GM12874 (cell line): ENCODE measurements around the gene FAM181B.

ENCODE experiments used
- TF ChIP-seq, protein P1 (sequence below): IDR thresholded peaks from 2 replicates; pipeline ENCODE4 v1.5.1; 2011; ENCODE audit warnings: low read depth, mild to moderate bottlenecking, control low read depth, low read length, moderate library complexity; ENCODE audit not compliant: insufficient read depth

Gene FAM181B

DNA sequence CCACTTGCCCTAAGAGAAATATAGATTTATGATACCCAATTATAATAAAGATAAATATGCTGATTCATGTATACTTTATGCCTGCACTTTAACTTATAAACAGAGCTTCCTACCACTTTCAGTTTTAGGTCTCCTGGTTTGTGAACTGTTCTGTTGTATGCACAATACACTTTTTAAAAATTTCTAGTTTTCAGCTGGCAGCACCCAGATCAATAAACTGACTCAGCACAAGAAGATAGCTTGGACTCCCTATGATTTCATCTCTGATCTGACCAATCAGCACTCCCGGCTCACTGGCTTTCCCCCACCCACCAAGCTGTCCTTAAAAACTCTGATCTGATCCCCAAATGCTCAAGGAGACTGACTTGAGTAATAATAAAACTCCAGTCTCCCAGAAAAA, 33.5 kb upstream of the FAM181B start:
- TF ChIP-seq, protein P1, sequence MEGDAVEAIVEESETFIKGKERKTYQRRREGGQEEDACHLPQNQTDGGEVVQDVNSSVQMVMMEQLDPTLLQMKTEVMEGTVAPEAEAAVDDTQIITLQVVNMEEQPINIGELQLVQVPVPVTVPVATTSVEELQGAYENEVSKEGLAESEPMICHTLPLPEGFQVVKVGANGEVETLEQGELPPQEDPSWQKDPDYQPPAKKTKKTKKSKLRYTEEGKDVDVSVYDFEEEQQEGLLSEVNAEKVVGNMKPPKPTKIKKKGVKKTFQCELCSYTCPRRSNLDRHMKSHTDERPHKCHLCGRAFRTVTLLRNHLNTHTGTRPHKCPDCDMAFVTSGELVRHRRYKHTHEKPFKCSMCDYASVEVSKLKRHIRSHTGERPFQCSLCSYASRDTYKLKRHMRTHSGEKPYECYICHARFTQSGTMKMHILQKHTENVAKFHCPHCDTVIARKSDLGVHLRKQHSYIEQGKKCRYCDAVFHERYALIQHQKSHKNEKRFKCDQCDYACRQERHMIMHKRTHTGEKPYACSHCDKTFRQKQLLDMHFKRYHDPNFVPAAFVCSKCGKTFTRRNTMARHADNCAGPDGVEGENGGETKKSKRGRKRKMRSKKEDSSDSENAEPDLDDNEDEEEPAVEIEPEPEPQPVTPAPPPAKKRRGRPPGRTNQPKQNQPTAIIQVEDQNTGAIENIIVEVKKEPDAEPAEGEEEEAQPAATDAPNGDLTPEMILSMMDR: no peak

- TF ChIP-seq, protein P1: no peak
These were observed 31.9 kb upstream of the FAM181B start for GRCh38 chr11:82765466-82766034.

DNA sequence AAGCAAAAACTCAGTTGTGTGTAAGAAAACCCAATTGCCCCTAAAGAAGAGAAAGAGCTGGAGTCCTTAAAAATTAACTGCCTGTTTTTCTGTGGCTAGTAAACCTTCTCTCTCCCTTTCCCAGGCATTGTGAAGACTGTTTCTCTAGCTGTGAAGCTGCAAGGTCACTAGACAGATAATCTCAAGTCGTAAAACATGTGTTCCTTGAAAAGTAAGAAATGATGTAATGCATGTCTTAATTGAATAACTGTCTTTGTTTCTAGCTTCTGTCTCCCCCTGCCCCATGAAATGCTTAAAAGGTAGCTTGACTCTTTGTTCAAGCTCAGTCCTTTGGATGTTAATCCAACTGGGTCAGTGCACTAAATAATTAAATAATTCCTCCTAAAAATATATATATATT, 29.5 kb upstream of the FAM181B start:
- TF ChIP-seq, protein P1: no peak

- TF ChIP-seq, protein P1: no peak
These were observed 26.0 kb upstream of the FAM181B start for GRCh38 chr11:82759649-82760048.

DNA sequence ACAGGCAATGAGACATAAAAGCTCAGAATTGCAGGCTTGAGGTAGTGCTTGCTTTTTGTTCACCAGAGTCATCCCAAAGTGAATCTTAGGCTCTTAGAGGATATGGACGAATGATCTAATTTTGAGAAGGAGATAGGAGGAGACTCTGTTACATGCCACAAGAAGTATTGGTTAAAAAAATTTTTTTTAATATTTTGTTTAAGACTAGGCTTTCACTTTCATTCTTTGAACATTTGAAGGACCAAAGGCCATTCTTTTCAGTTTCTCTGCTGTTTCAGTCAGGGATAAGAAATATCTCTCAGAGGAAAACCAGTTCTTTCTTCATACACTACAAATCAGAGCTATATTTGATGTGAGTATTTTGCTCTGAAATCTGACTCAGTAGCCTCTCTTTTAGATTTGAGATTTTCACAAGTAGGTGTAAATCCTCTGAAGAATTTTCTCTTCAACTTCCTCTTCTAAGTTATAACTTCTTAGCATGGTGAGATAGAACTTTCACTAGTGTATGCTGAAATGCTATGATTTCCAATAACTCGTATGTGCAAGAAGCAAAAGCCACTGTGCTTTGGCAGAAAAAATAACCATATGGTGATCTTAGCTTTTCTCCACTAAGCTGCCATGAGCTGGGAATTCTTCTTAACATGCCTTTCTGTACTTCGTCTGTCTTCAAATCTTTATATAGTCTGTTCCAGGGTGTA, 24.1 kb upstream of the FAM181B start:
- TF ChIP-seq, protein P1: no peak

- TF ChIP-seq, protein P1: no peak
These were observed 23.3 kb upstream of the FAM181B start for GRCh38 chr11:82756765-82757639.

GRCh38 chr11:82754410-82754809, 20.7 kb upstream of the FAM181B start:
- TF ChIP-seq, protein P1: no peak
